Putamen (tissue), 1 donor: ENCODE data around the gene SIL1.
"Not testable (repeated sequence)": the region's sequence is repeated elsewhere in the genome, so short reads cannot be mapped to it uniquely, and the experiment has no call there.

ENCODE experiments used
- DNase-seq: peaks from one replicate; pipeline ENCODE4 v3.0.0-alpha.2; 2016; ENCODE audit warnings: low spot score

Gene SIL1

GRCh38 chr5:139105621-139106071 is 92.5 kb downstream of the SIL1 start:
- DNase-seq, result no peak

- DNase-seq, result peak; percentile 86
These were observed 93.4 kb downstream of the SIL1 start for GRCh38 chr5:139104577-139105276.

GRCh38 chr5:139103762-139104161 is 94.4 kb downstream of the SIL1 start:
- DNase-seq, result no peak

GRCh38 chr5:139100825-139101224 is 97.3 kb downstream of the SIL1 start:
- DNase-seq, result no peak

GRCh38 chr5:139094154-139095131 is 103.7 kb downstream of the SIL1 start:
- DNase-seq, result no peak

GRCh38 chr5:139092741-139093343 is 105.3 kb downstream of the SIL1 start:
- DNase-seq, result no peak

GRCh38 chr5:139091439-139092156 is 106.6 kb downstream of the SIL1 start:
- no peak for DNase-seq

- DNase-seq, result no peak
These were observed 107.6 kb downstream of the SIL1 start for GRCh38 chr5:139090581-139090980.

GRCh38 chr5:139088024-139088423 is 110.1 kb downstream of the SIL1 start:
- DNase-seq, result no peak

GRCh38 chr5:139082813-139083498 is 115.2 kb downstream of the SIL1 start:
- DNase-seq, result no peak

GRCh38 chr5:139079991-139080610 is 118.1 kb downstream of the SIL1 start:
- no peak for DNase-seq

GRCh38 chr5:139079225-139079990 is 118.8 kb downstream of the SIL1 start:
- DNase-seq, result no peak

- DNase-seq, result no peak
These were observed 119.8 kb downstream of the SIL1 start for GRCh38 chr5:139078345-139078744.

GRCh38 chr5:139077899-139078298 is 120.3 kb downstream of the SIL1 start:
- DNase-seq, result no peak

GRCh38 chr5:139076111-139076510 is 122.1 kb downstream of the SIL1 start:
- no peak for DNase-seq

GRCh38 chr5:139075066-139076050 is 122.8 kb downstream of the SIL1 start:
- DNase-seq, result no peak

- DNase-seq, result not testable (repeated sequence)
These were observed 124.2 kb downstream of the SIL1 start for GRCh38 chr5:139073956-139074355.

- no peak for DNase-seq
These were observed 129.5 kb downstream of the SIL1 start for GRCh38 chr5:139068494-139069151.
